WTC11 (cell line): ENCODE measurements around the gene MTRF1. TPM values are rescaled to one million over a fixed set of nuclear protein-coding genes. Genes with fewer than 3 reads are reported as not detected.

ENCODE experiments used
- ATAC-seq: fragments of 200-7000 bp; cut with Tn5 transposase; 2 replicates; pipeline ENCODE4 v1.10.0; 2021; ENCODE audit warnings: mild to moderate bottlenecking, moderate library complexity
- CTCF ChIA-PET: fragments of 300-600 bp; sonication (Branson Sonifier 250); formaldehyde crosslinking; loops from one replicate; lab custom pipeline; 2021; ENCODE audit warnings: antibody characterized with exemption; lab: Charles Lee
- POLR2A ChIA-PET: fragments of 350-600 bp; sonication (Branson Sonifier 250); formaldehyde crosslinking; loops from one replicate; lab custom pipeline; 2021; ENCODE audit warnings: antibody characterized with exemption; lab: Charles Lee
- DNase-seq: peaks from one replicate; pipeline ENCODE4 v3.0.0; 2021; ENCODE audit warnings: low spot score
- H3K27ac Mint-ChIP-seq: 2 replicates; pipeline ENCODE4 v1.8.0; 2021; ENCODE audit warnings: mixed read lengths
- H3K27me3 Mint-ChIP-seq: 2 replicates; pipeline ENCODE4 v1.8.0; 2021; ENCODE audit warnings: low read depth, mild to moderate bottlenecking, moderate library complexity, mixed read lengths
- H3K36me3 Mint-ChIP-seq: 2 replicates; pipeline ENCODE4 v1.8.0; 2021; ENCODE audit warnings: mixed read lengths
- H3K4me1 Mint-ChIP-seq: 2 replicates; pipeline ENCODE4 v1.8.0; 2022; ENCODE audit warnings: mixed read lengths
- H3K4me3 Mint-ChIP-seq: 2 replicates; pipeline ENCODE4 v1.8.0; 2021; ENCODE audit warnings: mild to moderate bottlenecking, moderate library complexity, mixed read lengths
- H3K9me3 Mint-ChIP-seq: 2 replicates; pipeline ENCODE4 v1.8.0; 2021; ENCODE audit warnings: mixed read lengths
- ATF3 ChIP-seq: sonication (generic); formaldehyde crosslinking; conservative IDR thresholded peaks from 2 replicates; pipeline ENCODE4 v1.8.1; 2022; ENCODE audit warnings: mild to moderate bottlenecking, missing genetic modification reagents
- E2F4 ChIP-seq: sonication (generic); formaldehyde crosslinking; IDR thresholded peaks from 2 replicates; pipeline ENCODE4 v1.8.1; 2022; ENCODE audit warnings: low read depth, mild to moderate bottlenecking, moderate library complexity, missing genetic modification reagents, borderline replicate concordance
- E2F5 ChIP-seq: sonication (generic); formaldehyde crosslinking; IDR thresholded peaks from 2 replicates; pipeline ENCODE4 v1.8.1; 2022; ENCODE audit warnings: mild to moderate bottlenecking, moderate library complexity, missing genetic modification reagents
- ESRRA ChIP-seq: sonication (generic); formaldehyde crosslinking; IDR thresholded peaks from 2 replicates; pipeline ENCODE4 v1.8.1; 2022; ENCODE audit warnings: mild to moderate bottlenecking, missing genetic modification reagents, borderline replicate concordance
- ETV6 ChIP-seq: sonication (generic); formaldehyde crosslinking; IDR thresholded peaks from 2 replicates; pipeline ENCODE4 v1.8.1; 2022; ENCODE audit warnings: mild to moderate bottlenecking, missing genetic modification reagents
- HMGA2 ChIP-seq: fragments of 250-450 bp; sonication (Bioruptor Pico); IDR thresholded peaks from 2 replicates; pipeline ENCODE4 v1.4.0; 2021; ENCODE audit warnings: mild to moderate bottlenecking, moderate library complexity
- NFYB ChIP-seq: sonication (generic); formaldehyde crosslinking; conservative IDR thresholded peaks from 2 replicates; pipeline ENCODE4 v1.8.0; 2022; ENCODE audit warnings: low read depth, missing genetic modification reagents
- NR3C1 ChIP-seq: sonication (generic); formaldehyde crosslinking; conservative IDR thresholded peaks from 2 replicates; pipeline ENCODE4 v1.8.1; 2023; ENCODE audit warnings: low read depth, mild to moderate bottlenecking, missing genetic modification reagents
- PRDM15 ChIP-seq: sonication (generic); formaldehyde crosslinking; IDR thresholded peaks from 2 replicates; pipeline ENCODE4 v1.8.0; 2022; ENCODE audit warnings: missing genetic modification reagents
- PRRX2 ChIP-seq: fragments of 250-450 bp; sonication (Bioruptor Pico); IDR thresholded peaks from 2 replicates; pipeline ENCODE4 v1.8.0; 2021; ENCODE audit warnings: mild to moderate bottlenecking
- RORB ChIP-seq: fragments of 250-450 bp; sonication (Bioruptor Pico); IDR thresholded peaks from 2 replicates; pipeline ENCODE4 v1.9.0; 2021; ENCODE audit warnings: mild to moderate bottlenecking
- TEAD4 ChIP-seq: sonication (generic); formaldehyde crosslinking; IDR thresholded peaks from 2 replicates; pipeline ENCODE4 v1.8.0; 2022; ENCODE audit warnings: mild to moderate bottlenecking, missing genetic modification reagents
- TP53 ChIP-seq: sonication (generic); formaldehyde crosslinking; IDR thresholded peaks from 2 replicates; pipeline ENCODE4 v1.8.1; 2023; ENCODE audit warnings: mild to moderate bottlenecking, missing genetic modification reagents
- ZNF232 ChIP-seq: sonication (generic); formaldehyde crosslinking; IDR thresholded peaks from 2 replicates; pipeline ENCODE4 v1.8.0; 2022; ENCODE audit warnings: mild to moderate bottlenecking, missing genetic modification reagents
- ZNF423 ChIP-seq: fragments of 250-450 bp; sonication (Bioruptor Pico); IDR thresholded peaks from 2 replicates; pipeline ENCODE4 v2.1.2; 2022; ENCODE audit warnings: mild to moderate bottlenecking, moderate library complexity
- total RNA-seq: library from RNA; stranded (reverse); gene quantifications from 3 replicates; pipeline ENCODE4 v1.2.3, GENCODE V29; 2021

The MTRF1 gene
- total RNA-seq, 1 experiment from 2014 or later = 12.9 TPM

- Mint-ChIP-seq H3K27ac (no peak overlapping the region), H3K9me3 (no peaks in the 10 kb centered on the region), H3K36me3 (no peaks in the 10 kb centered on the region), H3K4me1 (0 out of 2 replicates have a peak, but pooled peaks cover 2% of the 10 kb centered on the region), H3K4me3 (no peak overlapping the region), H3K27me3 (no peaks in the 10 kb centered on the region)
- TF ChIP-seq E2F5 (no peak), NFYB (CRISPR knock-in tag) (no peak), TP53 (CRISPR knock-in tag) (no peak), HMGA2 (CRISPR knock-in tag) (no peak)
- POLR2A ChIA-PET = interaction anchor here (0.6 kb wide), 1 partner anchor 22 kb away, joined by 3 read pairs; no protein-coding TSS in a partner anchor
- ATAC-seq (no peak), DNase-seq (no peak)
- CTCF ChIA-PET = no interaction called here
Measured at GRCh38 chr13:41199079-41199478, 64.3 kb downstream of the MTRF1 start.

GRCh38 chr13:41196620-41197019 lies 66.8 kb downstream of the MTRF1 start:
- POLR2A ChIA-PET = no interaction called here
- no peak overlapping the region for H3K4me3 Mint-ChIP-seq
- no peak overlapping the region for H3K27ac Mint-ChIP-seq
- peaks cover 5% of the 10 kb centered on the region for H3K27me3 Mint-ChIP-seq
- CTCF ChIA-PET = interaction anchor here (0.5 to 1.9 kb wide), 10 partner anchors 16 to 154 kb away, joined by 3 to 11 read pairs (median 3); no protein-coding TSS in a partner anchor
- H3K36me3 Mint-ChIP-seq = peaks cover 15% of the 10 kb centered on the region
- ATAC-seq = no peak
- H3K4me1 Mint-ChIP-seq = peaks cover 21% of the 10 kb centered on the region
- DNase-seq = no peak
- TF ChIP-seq NR3C1 (no peak), ESRRA (no peak), ETV6 (CRISPR knock-in tag) (no peak)
- H3K9me3 Mint-ChIP-seq = no peaks in the 10 kb centered on the region

- ChIA-PET CTCF (interaction anchor here (0.5 to 1.9 kb wide), 7 partner anchors 27 to 155 kb away, joined by 3 to 11 read pairs (median 4); no protein-coding TSS in a partner anchor), POLR2A (no interaction called here)
- no peaks in the 10 kb centered on the region for H3K9me3 Mint-ChIP-seq
- TF ChIP-seq ZNF423 (CRISPR knock-in tag) (no peak), TEAD4 (CRISPR knock-in tag) (no peak), RORB (CRISPR knock-in tag) (no peak), PRDM15 (CRISPR knock-in tag) (no peak), PRRX2 (no peak), ATF3 (CRISPR knock-in tag) (no peak), E2F4 (no peak), ZNF232 (CRISPR knock-in tag) (no peak)
- peaks cover 15% of the 10 kb centered on the region for H3K36me3 Mint-ChIP-seq
- H3K27ac Mint-ChIP-seq = no peak overlapping the region
- H3K4me3 Mint-ChIP-seq = 0 out of 2 replicates have a peak overlapping the region, but pooled peaks have one; percentile 2
- peaks cover 23% of the 10 kb centered on the region for H3K4me1 Mint-ChIP-seq
- no peak for DNase-seq
- H3K27me3 Mint-ChIP-seq = peaks cover 5% of the 10 kb centered on the region
- ATAC-seq = no peak
Measured at GRCh38 chr13:41196011-41196410, 67.4 kb downstream of the MTRF1 start.
